Measurements from ENCODE around the gene EZH2.
A peak's percentile ranks its signal among the peaks of the same experiment; 100 is the strongest.

The EZH2 gene

GRCh38 chr7:148884049-148884298, at the start of gene EZH2:
EZH2 (minus strand) TSS chr7:148884291; CDS start chr7:148847298, 36,993 bp downstream.
- DNase-seq (ENCODE audit: low read depth in 2 of 2): no peak

GRCh38 chr7:148931470-148931869, 47.4 kb upstream of the EZH2 start:
- no peak for DNase-seq (ENCODE audit: low read depth in 2 of 2)

GRCh38 chr7:148930335-148930734, 46.2 kb upstream of the EZH2 start:
- DNase-seq (ENCODE audit: low read depth in 2 of 2): no peak

- no peak for DNase-seq (ENCODE audit: low read depth in 2 of 2)
Observed at GRCh38 chr7:148929176-148929575, 45.1 kb upstream of the EZH2 start.

- DNase-seq (ENCODE audit: low read depth in 2 of 2): no peak
Observed at GRCh38 chr7:148927123-148928045, 43.3 kb upstream of the EZH2 start.

- no peak for DNase-seq (ENCODE audit: low read depth in 2 of 2)
Observed at GRCh38 chr7:148925836-148926235, 41.7 kb upstream of the EZH2 start.

- no peak for DNase-seq (ENCODE audit: low read depth in 2 of 2)
Observed at GRCh38 chr7:148924011-148924410, 39.9 kb upstream of the EZH2 start.

GRCh38 chr7:148921806-148922205, 37.7 kb upstream of the EZH2 start:
- DNase-seq (ENCODE audit: low read depth in 2 of 2): no peak

- DNase-seq (ENCODE audit: low read depth in 2 of 2): no peak
Observed at GRCh38 chr7:148921189-148921588, 37.1 kb upstream of the EZH2 start.

- no peak for DNase-seq (ENCODE audit: low read depth in 2 of 2)
Observed at GRCh38 chr7:148919859-148920258, 35.8 kb upstream of the EZH2 start.

- no peak for DNase-seq (ENCODE audit: low read depth in 2 of 2)
Observed at GRCh38 chr7:148918058-148918596, 34.0 kb upstream of the EZH2 start.

- no peak for DNase-seq (ENCODE audit: low read depth in 2 of 2)
Observed at GRCh38 chr7:148916186-148916585, 32.1 kb upstream of the EZH2 start.

- DNase-seq (ENCODE audit: low read depth in 2 of 2): no peak
Observed at GRCh38 chr7:148915211-148915610, 31.1 kb upstream of the EZH2 start.

- DNase-seq (ENCODE audit: low read depth in 2 of 2): peak; percentile 37 to 49
Observed at GRCh38 chr7:148914208-148914777, 30.2 kb upstream of the EZH2 start.

GRCh38 chr7:148912758-148913541, 28.9 kb upstream of the EZH2 start:
- peak in 1 of 2 donors; percentile 65 for DNase-seq (ENCODE audit: low read depth in 2 of 2)

- no peak for DNase-seq (ENCODE audit: low read depth in 2 of 2)
Observed at GRCh38 chr7:148912151-148912550, 28.1 kb upstream of the EZH2 start.

- DNase-seq (ENCODE audit: low read depth in 2 of 2): no peak
Observed at GRCh38 chr7:148911626-148912025, 27.5 kb upstream of the EZH2 start.

GRCh38 chr7:148909568-148909967, 25.5 kb upstream of the EZH2 start:
- no peak for DNase-seq (ENCODE audit: low read depth in 2 of 2)

GRCh38 chr7:148906707-148907498, 22.8 kb upstream of the EZH2 start:
- no peak for DNase-seq (ENCODE audit: low read depth in 2 of 2)

GRCh38 chr7:148905093-148905666, 21.1 kb upstream of the EZH2 start:
- DNase-seq (ENCODE audit: low read depth in 2 of 2): no peak

- no peak for DNase-seq (ENCODE audit: low read depth in 2 of 2)
Observed at GRCh38 chr7:148903504-148903903, 19.4 kb upstream of the EZH2 start.
